IMR-90 (cell line): ENCODE data around the gene SPACA6. TPM values are rescaled to one million over a fixed set of nuclear protein-coding genes. Genes with fewer than 3 reads are reported as not detected.

Experiments used
- ATAC-seq: fragments of 200-7000 bp; cut with Tn5 transposase; 2 replicates; pipeline ENCODE4 v1.9.1; 2020; ENCODE audit warnings: low read depth, mild to moderate bottlenecking, moderate library complexity
- BruUV-seq: library from RNA; stranded (reverse); fragments of 400-500 nt; replicated peaks from 2 replicates; lab custom pipeline; 2021; lab: Mats Ljungman, UMichigan
- CTCF ChIA-PET: fragments of 300-600 bp; formaldehyde crosslinking; extraction: SDS; loops from one replicate; lab custom pipeline; 2021; ENCODE audit warnings: antibody characterized with exemption; lab: Yijun Ruan, JAX
- POLR2A ChIA-PET: fragments of 300-600 bp; sonication (Branson Sonifier 250); formaldehyde crosslinking; loops from one replicate; lab custom pipeline; 2022; ENCODE audit warnings: antibody characterized with exemption; ENCODE audit not compliant: unreplicated experiment; lab: Charles Lee
- DNase-seq: peaks from one replicate; pipeline ENCODE4 v3.0.0; 2013
- H2AFZ ChIP-seq: replicated peaks from 2 replicates; pipeline ENCODE3; 2013; ENCODE audit warnings: low read length, mild to moderate bottlenecking; ENCODE audit not compliant: poor library complexity
- H2AK5ac ChIP-seq: 2 replicates; pipeline ENCODE4 v1.6.1; 2013; ENCODE audit warnings: low read depth, low read length, inconsistent platforms
- H2AK9ac ChIP-seq: replicated peaks from 2 replicates; pipeline ENCODE3; 2013; ENCODE audit warnings: mild to moderate bottlenecking, low read depth, low read length, moderate library complexity; ENCODE audit not compliant: poor library complexity
- H2BK120ac ChIP-seq: 2 replicates; pipeline ENCODE4 v1.6.1; 2013; ENCODE audit warnings: low read depth, low read length, inconsistent platforms
- H2BK15ac ChIP-seq: 3 replicates; pipeline ENCODE4 v1.6.1; 2013; ENCODE audit warnings: low read depth, low read length, inconsistent platforms
- H2BK20ac ChIP-seq: 2 replicates; pipeline ENCODE4 v1.6.1; 2013; ENCODE audit warnings: low read depth, mild to moderate bottlenecking, inconsistent platforms, low read length, moderate library complexity
- H2BK5ac ChIP-seq: 2 replicates; pipeline ENCODE4 v1.6.1; 2013; ENCODE audit warnings: mild to moderate bottlenecking, low read depth, low read length, inconsistent platforms; ENCODE audit not compliant: poor library complexity, severe bottlenecking
- H3K14ac ChIP-seq: replicated peaks from 2 replicates; pipeline ENCODE4 v1.6.1; 2013; ENCODE audit warnings: low read depth, low read length, inconsistent platforms
- H3K18ac ChIP-seq: 2 replicates; pipeline ENCODE4 v1.6.1; 2013; ENCODE audit warnings: low read depth, low read length, control low read depth
- H3K23ac ChIP-seq: 2 replicates; pipeline ENCODE4 v1.6.1; 2013; ENCODE audit warnings: low read depth, low read length, inconsistent platforms
- H3K27ac ChIP-seq: 2 replicates; pipeline ENCODE4 v1.5.1; 2013; ENCODE audit warnings: mild to moderate bottlenecking, control low read depth, low read length; ENCODE audit not compliant: insufficient read depth
- H3K27me3 ChIP-seq: 2 replicates; pipeline ENCODE4 v1.6.1; 2013; ENCODE audit warnings: low read length; ENCODE audit not compliant: control insufficient read depth, insufficient read depth
- H3K36me3 ChIP-seq: 2 replicates; pipeline ENCODE4 v1.6.1; 2013; ENCODE audit warnings: low read length, mixed read lengths; ENCODE audit not compliant: control insufficient read depth, insufficient read depth
- H3K4ac ChIP-seq: 2 replicates; pipeline ENCODE4 v1.6.1; 2013; ENCODE audit warnings: low read depth, low read length, inconsistent platforms
- H3K4me1 ChIP-seq: 2 replicates; pipeline ENCODE4 v1.6.1; 2013; ENCODE audit warnings: low read length, mixed read lengths; ENCODE audit not compliant: control insufficient read depth, insufficient read depth
- H3K4me2 ChIP-seq: 2 replicates; pipeline ENCODE4 v1.6.1; 2013; ENCODE audit warnings: low read depth, mild to moderate bottlenecking, control low read depth, low read length, moderate library complexity
- H3K4me3 ChIP-seq: 2 replicates; pipeline ENCODE4 v1.5.1; 2013; ENCODE audit warnings: low read depth, mild to moderate bottlenecking, control low read depth, low read length, moderate library complexity; ENCODE audit not compliant: insufficient read depth
- H3K56ac ChIP-seq: 2 replicates; pipeline ENCODE4 v1.6.1; 2013; ENCODE audit warnings: low read length, inconsistent platforms; ENCODE audit not compliant: insufficient read depth; ENCODE audit errors: extremely low read depth
- H3K79me1 ChIP-seq, 2 experiments: 2 replicates each; pipeline ENCODE4 v1.6.1; 2013; ENCODE audit warnings: low read length in 2 of 2, inconsistent platforms in 1 of 2, low read depth in 1 of 2
- H3K9ac ChIP-seq: 2 replicates; pipeline ENCODE4 v1.6.1; 2013; ENCODE audit warnings: low read depth, low read length, control low read depth
- H3K9me1 ChIP-seq: 2 replicates; pipeline ENCODE4 v1.6.1; 2013; ENCODE audit warnings: low read length, inconsistent platforms; ENCODE audit not compliant: insufficient read depth
- H3K9me3 ChIP-seq: 2 replicates; pipeline ENCODE4 v1.6.1; 2013; ENCODE audit warnings: low read length; ENCODE audit not compliant: control insufficient read depth, insufficient read depth
- H4K20me1 ChIP-seq: 2 replicates; pipeline ENCODE4 v1.6.1; 2013; ENCODE audit warnings: low read length, inconsistent platforms; ENCODE audit not compliant: insufficient read depth
- H4K5ac ChIP-seq: 2 replicates; pipeline ENCODE4 v1.6.1; 2013; ENCODE audit warnings: mild to moderate bottlenecking, low read depth, low read length, control low read depth
- H4K8ac ChIP-seq, 2 experiments: 2 replicates each; pipeline ENCODE4 v1.6.1; 2013; ENCODE audit warnings: low read depth in 2 of 2, low read length in 2 of 2, control low read depth in 1 of 2, inconsistent platforms in 1 of 2
- H4K91ac ChIP-seq: 2 replicates; pipeline ENCODE4 v1.6.1; 2013; ENCODE audit warnings: low read depth, low read length, inconsistent platforms; ENCODE audit not compliant: insufficient read depth
- BHLHE40 ChIP-seq: fragments of 150-350 bp; IDR thresholded peaks from 2 replicates; pipeline ENCODE4 v1.6.1; 2016; ENCODE audit warnings: mild to moderate bottlenecking, low read depth, low read length
- CHD1 ChIP-seq: IDR thresholded peaks from 2 replicates; pipeline ENCODE4 v1.6.1; 2012; ENCODE audit warnings: low read depth, low read length, improper control_type of control experiment
- MXI1 ChIP-seq: IDR thresholded peaks from 2 replicates; pipeline ENCODE4 v1.6.1; 2012; ENCODE audit warnings: low read depth, mild to moderate bottlenecking, low read length, moderate library complexity, borderline replicate concordance
- NFE2L2 ChIP-seq: fragments of 150-350 bp; IDR thresholded peaks from 2 replicates; pipeline ENCODE4 v1.6.1; 2016; ENCODE audit warnings: low read depth, mild to moderate bottlenecking, low read length
- POLR2A ChIP-seq: IDR thresholded peaks from 2 replicates; pipeline ENCODE4 v1.6.1; 2012; ENCODE audit warnings: mild to moderate bottlenecking, low read depth, low read length
- RAD21 ChIP-seq: IDR thresholded peaks from 2 replicates; pipeline ENCODE4 v1.6.1; 2012; ENCODE audit warnings: low read length, improper control_type of control experiment
- RCOR1 ChIP-seq: IDR thresholded peaks from 2 replicates; pipeline ENCODE4 v1.6.1; 2012; ENCODE audit warnings: mild to moderate bottlenecking, low read length, improper control_type of control experiment; ENCODE audit not compliant: insufficient replicate concordance
- RFX5 ChIP-seq: IDR thresholded peaks from 2 replicates; pipeline ENCODE4 v1.8.0; 2012; ENCODE audit warnings: low read depth, mild to moderate bottlenecking, low read length, moderate library complexity
- SMC3 ChIP-seq: fragments of 150-350 bp; IDR thresholded peaks from 2 replicates; pipeline ENCODE4 v1.6.1; 2016; ENCODE audit warnings: low read depth, mild to moderate bottlenecking, antibody characterized with exemption, low read length, moderate library complexity
- USF2 ChIP-seq: fragments of 150-350 bp; IDR thresholded peaks from 2 replicates; pipeline ENCODE4 v1.6.1; 2017; ENCODE audit warnings: mild to moderate bottlenecking, antibody characterized with exemption, low read length, low read depth
- WGBS, 2 experiments: methylation state at CpG; one replicate each; pipeline versions ENCODE4 v1.1.5 to v1.1.7; 2013; ENCODE audit warnings: missing lambda C conversion rate in 2 of 2; ENCODE audit not compliant: insufficient read length in 1 of 2; ENCODE audit errors: extremely low coverage in 2 of 2; 5-methylcytosine and 5-hydroxymethylcytosine counted together
- dilution Hi-C: fragments of 300-500 bp; cut with HindIII; formaldehyde crosslinking; loops from one replicate; pipeline ENCODE4 v1.14.3; 2018; ENCODE audit warnings: low sequenced_read_pairs; ENCODE audit not compliant: unreplicated experiment
- in situ Hi-C: fragments of 300-500 bp; cut with MboI; formaldehyde crosslinking; loops from 3 replicates; pipeline ENCODE4 v1.14.3; 2019; ENCODE audit warnings: low sequenced_read_pairs, inconsistent platforms, mixed read lengths
- intact Hi-C: fragments of 100-400 bp; cut with micrococcal nuclease; formaldehyde crosslinking; loops from 2 replicates; pipeline ENCODE4 v1.10.0; 2022
- polyA plus RNA-seq, 3 experiments: library from polyadenylated mRNA; depleted of rRNA; stranded (reverse); fragments of >200 nt; gene quantifications; 2 replicates each; pipeline ENCODE4 v1.2.3, GENCODE V29; 2012; ENCODE audit warnings: low replicate concordance in 1 of 3
- total RNA-seq: library from RNA; depleted of rRNA; stranded (reverse); fragments of >200 nt; gene quantifications from 2 replicates; pipeline ENCODE4 v1.2.3, GENCODE V29; 2012

The SPACA6 gene
- total and polyA plus RNA-seq, 2 of the 4 experiments (the other 2 are of a cell fraction), result 1.3 to 13.6 TPM

GRCh38 chr19:51724543-51724942 lies 31.4 kb downstream of the SPACA6 start:
- ATAC-seq, result no peak
- Histone ChIP-seq H3K4ac (no peak overlapping the region), H3K36me3 (no peaks in the 10 kb centered on the region), H3K18ac (no peak overlapping the region), H3K4me1 (no peaks in the 10 kb centered on the region), H4K91ac (no peak overlapping the region), H2AFZ (no peak overlapping the region), H3K79me1 (no peaks in the 10 kb centered on the region), H4K8ac (no peak overlapping the region), H2BK15ac (no peak overlapping the region), H4K20me1 (no peaks in the 10 kb centered on the region), H3K9me3 (no peaks in the 10 kb centered on the region), H3K56ac (no peak overlapping the region), H3K27me3 (peaks cover 42% of the 10 kb centered on the region), H2AK9ac (no peak overlapping the region), H2AK5ac (no peak overlapping the region), H3K27ac (no peak overlapping the region), H3K9me1 (no peaks in the 10 kb centered on the region), H3K4me2 (no peak overlapping the region), H3K9ac (no peak overlapping the region), H4K5ac (no peak overlapping the region), H3K23ac (no peak overlapping the region), H2BK120ac (no peak overlapping the region), H3K4me3 (no peak overlapping the region), H2BK20ac (no peak overlapping the region), H2BK5ac (no peak overlapping the region), H3K14ac (no peak overlapping the region)
- DNase-seq, result no peak
- TF ChIP-seq RFX5 (no peak), POLR2A (no peak), RAD21 (no peak), RCOR1 (no peak), BHLHE40 (no peak), MXI1 (no peak), SMC3 (no peak), NFE2L2 (no peak), CHD1 (no peak), USF2 (no peak)
- intact Hi-C loops, result no loop called here
- dilution Hi-C loops, result no loop called here
- whole genome bisulfite sequencing, 2 experiments, result 32% methylated on average over 3 of the region's 15 CpGs; no CpG with 5 or more reads in 1 of the 2 experiments
- in situ Hi-C loops, result no loop called here
- BruUV-seq, result no TSS peak
- POLR2A ChIA-PET, result no interaction called here
- CTCF ChIA-PET, result no interaction called here
